Immature natural killer cell (primary cell): ENCODE results near the gene PHTF1. TPM values are rescaled to one million over a fixed set of nuclear protein-coding genes. Genes with fewer than 3 reads are reported as not detected.
"Not testable (repeated sequence)": the region's sequence is repeated elsewhere in the genome, so short reads cannot be mapped to it uniquely, and the experiment has no call there.

Source experiments
- DNase-seq, 3 donors: peaks; one replicate each; pipeline ENCODE4 v3.0.0; 2022; ENCODE audit warnings: mixed read lengths in 1 of 3
- H3K27ac Mint-ChIP-seq, 6 donors: one replicate each; pipeline ENCODE4 v1.8.0; 2020; ENCODE audit warnings: mixed read lengths in 6 of 6, mild to moderate bottlenecking in 5 of 6, inconsistent platforms in 4 of 6, moderate library complexity in 3 of 6
- H3K27me3 Mint-ChIP-seq, 3 donors: one replicate each; pipeline ENCODE4 v1.8.0; 2020 to 2021; ENCODE audit warnings: low read depth in 3 of 3, mild to moderate bottlenecking in 3 of 3, mixed read lengths in 3 of 3, moderate library complexity in 3 of 3, inconsistent platforms in 1 of 3
- H3K36me3 Mint-ChIP-seq, 3 donors: one replicate each; pipeline ENCODE4 v1.8.0; 2020; ENCODE audit warnings: mixed read lengths in 3 of 3, inconsistent platforms in 2 of 3, mild to moderate bottlenecking in 2 of 3
- H3K4me1 Mint-ChIP-seq, 2 donors: one replicate each; pipeline ENCODE4 v1.8.0; 2020; ENCODE audit warnings: inconsistent platforms in 2 of 2, mild to moderate bottlenecking in 2 of 2, mixed read lengths in 2 of 2, moderate library complexity in 1 of 2
- H3K4me3 Mint-ChIP-seq, 5 donors: one replicate each; pipeline ENCODE4 v1.8.0; 2020; ENCODE audit warnings: mild to moderate bottlenecking in 5 of 5, mixed read lengths in 5 of 5, inconsistent platforms in 3 of 5, moderate library complexity in 3 of 5
- H3K9me3 Mint-ChIP-seq, 6 donors: one replicate each; pipeline ENCODE4 v1.8.0; 2020; ENCODE audit warnings: mild to moderate bottlenecking in 6 of 6, mixed read lengths in 6 of 6, inconsistent platforms in 4 of 6, moderate library complexity in 3 of 6
- polyA plus RNA-seq, 3 donors: library from polyadenylated mRNA; unstranded; fragments of 300-500 nt; fragmentation: Illumina TruSeq; gene quantifications; one replicate each; pipeline ENCODE4 v1.2.3, GENCODE V29; 2021

The PHTF1 gene
- polyA plus RNA-seq, 3 donors from 2014 or later = 18.5 to 37.6 (median 28.1) TPM

DNA sequence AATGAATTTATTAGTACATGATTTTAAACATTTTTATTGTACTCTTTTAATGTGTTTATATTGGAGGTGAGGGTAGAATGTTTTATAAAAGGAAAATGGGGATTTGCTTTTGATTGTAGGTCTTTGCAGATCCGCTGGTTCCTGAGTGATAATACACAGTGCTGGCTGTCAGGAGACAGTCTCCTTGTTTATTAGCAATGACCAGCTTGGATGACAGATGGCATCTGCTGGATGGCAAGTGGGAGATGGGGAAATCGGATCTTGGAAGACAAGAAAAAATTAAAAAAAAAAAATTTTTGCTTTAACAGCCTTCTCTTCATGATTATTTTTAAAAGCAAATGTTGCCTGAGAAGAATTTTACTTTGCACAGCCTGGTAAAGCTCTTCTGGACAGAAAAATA lies 4.4 kb upstream of the PHTF1 start:
- DNase-seq = no peak
- Mint-ChIP-seq H3K27ac (no peak overlapping the region), H3K36me3 (peaks cover 11 to 26% (median 25%) of the 10 kb centered on the region in 3 donors), H3K4me3 (no peak overlapping the region), H3K4me1 (peaks cover 9 to 12% of the 10 kb centered on the region in 2 donors), H3K27me3 (peaks cover 6 to 10% (median 7%) of the 10 kb centered on the region in 3 donors), H3K9me3 (no peaks in the 10 kb centered on the region)

DNA sequence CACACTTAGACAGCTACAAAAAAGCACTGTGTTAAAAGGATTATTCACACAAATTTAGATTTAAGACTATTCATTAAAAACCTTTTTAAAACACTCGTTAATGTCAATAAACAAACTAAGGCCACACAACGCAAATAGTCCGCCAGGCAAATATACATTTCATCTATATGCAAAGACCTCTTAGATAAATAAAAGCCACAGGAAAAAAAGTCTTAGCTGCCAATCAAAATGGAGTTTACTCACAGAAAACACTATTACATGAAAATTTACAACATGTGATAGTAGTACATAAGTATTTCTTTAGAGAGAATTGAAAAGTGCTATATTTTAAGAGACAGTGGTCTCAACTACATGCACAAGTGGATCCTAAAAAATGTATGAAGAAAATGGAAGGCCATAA lies 2.7 kb upstream of the PHTF1 start:
- H3K27ac Mint-ChIP-seq = peak overlapping the region in 4 of 6 donors; percentile 8 to 51 (median 39)
- H3K4me3 Mint-ChIP-seq = peak overlapping the region in 1 of 5 donors; percentile 29
- H3K36me3 Mint-ChIP-seq = peaks cover 6 to 15% (median 13%) of the 10 kb centered on the region in 3 donors
- no peak for DNase-seq
- H3K9me3 Mint-ChIP-seq = no peaks in the 10 kb centered on the region
- H3K4me1 Mint-ChIP-seq = peaks cover 24 to 28% of the 10 kb centered on the region in 2 donors
- H3K27me3 Mint-ChIP-seq = peaks cover 6 to 15% (median 9%) of the 10 kb centered on the region in 3 donors

DNA sequence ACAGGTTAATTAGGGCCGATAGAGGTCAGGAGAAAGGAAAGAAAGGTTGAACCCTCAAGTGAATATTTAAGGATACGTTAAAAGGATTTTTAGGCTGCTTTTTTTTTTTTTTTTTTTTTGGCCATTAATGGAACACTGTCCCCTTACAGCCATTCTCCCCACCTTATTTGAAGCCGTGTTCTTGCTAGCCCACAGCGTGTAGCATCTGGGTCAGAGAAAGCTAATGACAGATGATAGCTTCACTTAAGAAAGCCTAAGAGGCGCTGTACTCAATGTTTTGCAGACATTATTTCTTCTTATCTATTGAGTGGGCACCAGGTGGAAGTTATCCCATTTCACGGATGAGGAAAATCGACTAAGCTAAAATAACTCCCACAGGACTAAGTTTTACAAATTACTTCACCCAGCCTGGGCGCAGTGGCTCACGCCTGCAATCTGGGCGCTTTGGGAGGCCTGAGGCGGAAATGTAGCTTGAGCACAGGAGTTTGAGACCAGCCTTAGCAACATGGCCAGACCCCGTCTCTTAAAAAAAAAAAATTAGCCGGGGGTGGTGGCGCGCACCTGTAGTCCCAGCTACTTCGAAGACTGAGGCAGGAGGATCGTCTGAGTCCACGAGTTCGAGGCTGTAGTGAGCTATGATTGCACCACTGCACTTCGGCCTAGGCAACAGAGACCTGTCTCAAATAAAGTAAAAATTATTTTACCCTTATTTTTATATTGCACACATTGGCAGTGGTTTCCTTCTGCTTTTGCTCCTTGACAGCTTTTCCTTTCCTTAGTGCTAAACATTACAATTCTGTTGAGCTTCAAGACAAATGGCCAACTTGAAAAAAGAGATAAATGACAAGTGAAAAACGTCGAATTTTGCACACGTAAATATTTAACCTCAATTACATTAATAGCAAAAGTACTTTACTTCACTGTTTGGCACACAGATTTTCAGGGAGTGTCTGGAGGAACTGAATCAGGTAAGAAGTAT lies 1.1 kb upstream of the PHTF1 start:
- Mint-ChIP-seq H3K27ac (peak overlapping the region; percentile 96 to 100 (median 99)), H3K4me1 (peaks cover 37 to 43% of the 10 kb centered on the region in 2 donors), H3K9me3 (no peaks in the 10 kb centered on the region), H3K4me3 (peak overlapping the region; percentile 93 to 97 (median 96)), H3K27me3 (peaks cover 6 to 15% (median 9%) of the 10 kb centered on the region in 3 donors), H3K36me3 (peaks cover 7 to 8% (median 8%) of the 10 kb centered on the region in 3 donors)
- no peak for DNase-seq

DNA sequence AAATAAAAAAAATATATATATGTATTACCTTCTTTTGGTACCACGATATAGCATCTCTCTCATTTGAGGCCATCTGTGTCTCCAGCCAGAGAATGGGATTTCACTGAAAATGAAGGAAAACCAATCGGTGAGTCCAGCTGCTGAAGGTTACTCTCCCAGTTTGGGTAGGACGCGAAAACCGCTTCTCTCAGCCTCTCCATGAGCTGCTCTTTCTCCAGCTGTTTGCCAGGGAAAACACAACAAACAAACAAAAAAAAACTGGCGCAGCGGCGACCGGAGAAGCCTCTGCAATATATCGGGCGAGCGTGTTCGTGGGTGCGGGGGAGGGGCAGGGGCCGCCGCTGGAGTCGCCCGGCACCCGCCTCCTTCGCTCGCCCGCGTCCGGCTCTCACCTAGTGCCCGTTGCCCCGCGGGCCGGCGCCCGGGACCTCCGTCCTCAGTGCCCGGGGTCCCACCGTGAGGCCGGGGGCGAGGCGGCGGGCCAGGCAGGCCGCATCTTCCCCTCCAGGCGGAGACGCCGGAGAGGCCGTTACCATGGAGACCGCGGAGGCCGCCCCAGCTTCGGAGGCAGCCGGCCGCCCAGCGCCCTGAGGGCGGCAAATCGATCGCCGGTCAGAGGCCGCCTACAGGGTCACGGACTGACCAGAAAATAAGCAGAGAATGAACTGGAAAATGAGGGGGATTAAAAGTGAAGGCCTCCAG lies 504 bp downstream of the PHTF1 start:
- Mint-ChIP-seq H3K36me3 (peaks cover 4 to 15% (median 11%) of the 10 kb centered on the region in 3 donors), H3K4me3 (peak overlapping the region; percentile 93 to 97 (median 96)), H3K4me1 (peaks cover 38 to 47% of the 10 kb centered on the region in 2 donors), H3K27ac (peak overlapping the region; percentile 95 to 99 (median 98)), H3K9me3 (no peaks in the 10 kb centered on the region), H3K27me3 (peaks cover 6 to 15% (median 9%) of the 10 kb centered on the region in 3 donors)
- DNase-seq = peak; percentile 69 to 74 (median 72)

DNA sequence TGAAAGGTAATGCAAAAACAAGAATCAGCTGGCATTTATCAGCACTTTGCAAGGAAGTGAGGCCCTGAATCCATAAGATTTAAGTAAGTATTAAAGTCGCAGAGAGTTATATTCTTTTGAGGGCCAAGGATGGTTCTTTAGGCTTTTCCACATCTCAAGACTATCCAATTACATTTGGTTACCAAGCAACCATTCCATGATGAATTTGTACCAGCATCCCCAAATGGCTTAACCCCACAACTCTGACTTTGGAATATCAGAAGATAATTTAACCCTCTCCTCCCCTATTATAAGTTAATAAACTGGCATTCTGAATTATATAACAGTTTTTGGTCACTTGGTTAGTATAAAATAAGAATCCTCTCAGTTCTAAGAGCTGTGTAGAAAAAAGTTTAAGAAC lies 2.8 kb downstream of the PHTF1 start:
- H3K9me3 Mint-ChIP-seq = no peaks in the 10 kb centered on the region
- H3K27me3 Mint-ChIP-seq = peaks cover 6 to 14% (median 9%) of the 10 kb centered on the region in 3 donors
- peak overlapping the region; percentile 15 to 96 (median 35) for H3K4me3 Mint-ChIP-seq
- peaks cover 7 to 16% (median 13%) of the 10 kb centered on the region in 3 donors for H3K36me3 Mint-ChIP-seq
- H3K27ac Mint-ChIP-seq = peak overlapping the region in 2 of 6 donors; percentile 29 to 40
- no peak for DNase-seq
- H3K4me1 Mint-ChIP-seq = peaks cover 38 to 53% of the 10 kb centered on the region in 2 donors

DNA sequence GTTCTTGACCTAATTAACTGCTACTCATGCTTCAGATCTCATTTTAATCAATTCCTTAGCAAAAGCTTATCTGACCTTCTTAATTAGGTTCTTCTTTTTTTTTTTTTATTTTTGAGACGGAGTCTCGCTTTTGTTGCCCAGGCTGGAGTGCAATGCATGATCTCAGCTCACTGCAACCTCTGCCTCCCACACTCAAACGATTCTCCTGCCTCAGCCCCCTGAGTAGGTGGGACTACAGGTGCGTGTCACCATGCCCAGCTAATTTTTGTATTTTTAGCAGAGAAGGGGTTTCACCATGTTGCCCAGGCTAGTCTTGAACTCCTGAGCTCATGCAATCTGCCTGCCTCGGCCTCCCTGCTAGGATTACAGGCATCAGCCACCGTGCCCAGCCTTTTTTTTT lies 6.0 kb downstream of the PHTF1 start:
- H3K9me3 Mint-ChIP-seq, H3K4me3 Mint-ChIP-seq, H3K27me3 Mint-ChIP-seq, H3K27ac Mint-ChIP-seq, DNase-seq: not testable (repeated sequence)
- Mint-ChIP-seq H3K36me3 (peaks cover 7 to 26% (median 13%) of the 10 kb centered on the region in 3 donors), H3K4me1 (peaks cover 27 to 40% of the 10 kb centered on the region in 2 donors)

DNA sequence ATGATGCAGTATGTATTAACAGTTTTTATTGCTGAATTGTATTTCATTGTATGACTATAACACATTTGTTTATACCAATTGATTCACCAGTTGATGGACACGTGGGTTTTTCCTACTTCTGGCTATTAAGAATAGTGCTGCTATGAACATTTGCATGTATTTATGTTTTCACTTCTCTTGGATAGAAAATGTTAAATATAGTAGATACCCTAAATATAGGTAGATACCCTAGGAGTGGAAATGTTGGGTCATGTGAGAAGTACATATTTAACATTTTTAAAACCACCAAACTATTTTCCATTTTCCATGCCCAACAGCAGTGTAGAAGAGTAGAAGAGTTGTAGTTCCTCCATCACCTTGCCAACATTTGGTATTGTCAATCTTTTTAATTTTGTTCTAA lies 7.8 kb downstream of the PHTF1 start:
- Mint-ChIP-seq H3K27ac (no peak overlapping the region), H3K4me3 (no peak overlapping the region), H3K36me3 (peaks cover 12 to 32% (median 13%) of the 10 kb centered on the region in 3 donors), H3K4me1 (peaks cover 11 to 23% of the 10 kb centered on the region in 2 donors), H3K9me3 (no peaks in the 10 kb centered on the region), H3K27me3 (no peaks in the 10 kb centered on the region)
- DNase-seq = no peak

DNA sequence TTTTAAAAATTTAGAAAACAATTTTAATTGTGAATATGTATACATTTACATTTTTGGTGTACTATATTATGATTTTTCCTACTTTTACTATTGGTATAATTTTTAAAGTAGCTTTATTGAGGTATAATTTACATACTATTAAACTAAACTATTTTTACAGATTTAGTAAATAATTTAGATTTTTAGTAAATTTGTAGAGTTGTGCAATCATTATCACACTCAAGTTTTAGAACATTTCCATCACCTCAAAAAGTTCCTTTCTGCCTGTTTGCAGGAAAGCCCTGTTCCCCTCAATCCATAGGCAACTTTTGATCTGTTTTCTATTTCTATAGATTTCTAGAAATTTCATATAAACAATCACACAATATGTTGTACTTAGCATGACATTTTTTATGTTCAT lies 8.2 kb downstream of the PHTF1 start:
- peaks cover 12 to 32% (median 13%) of the 10 kb centered on the region in 3 donors for H3K36me3 Mint-ChIP-seq
- peaks cover 7 to 19% of the 10 kb centered on the region in 2 donors for H3K4me1 Mint-ChIP-seq
- no peak for DNase-seq
- H3K4me3 Mint-ChIP-seq = no peak overlapping the region
- no peaks in the 10 kb centered on the region for H3K27me3 Mint-ChIP-seq
- H3K9me3 Mint-ChIP-seq = no peaks in the 10 kb centered on the region
- no peak overlapping the region for H3K27ac Mint-ChIP-seq

DNA sequence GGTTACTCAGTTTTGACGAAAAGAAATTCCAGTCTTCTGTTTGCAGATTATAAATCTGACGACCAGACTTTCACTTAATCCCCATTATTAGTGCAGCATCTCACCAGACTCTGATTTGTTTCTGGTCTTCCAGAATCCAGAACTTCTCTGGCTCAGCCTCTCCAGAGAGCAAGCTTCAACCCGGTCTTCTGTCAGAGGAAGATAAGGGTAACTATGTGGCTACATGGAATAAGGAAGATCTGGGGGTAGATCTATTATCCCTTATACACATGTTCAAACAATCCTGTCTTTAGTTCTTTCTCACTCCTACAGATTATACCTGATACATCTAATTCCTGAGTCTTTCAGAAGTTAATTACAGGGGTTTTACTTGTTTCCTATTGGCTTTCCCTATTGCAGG lies 9.9 kb downstream of the PHTF1 start:
- Mint-ChIP-seq H3K27ac (peak overlapping the region in 1 of 6 donors; percentile 11), H3K27me3 (no peaks in the 10 kb centered on the region), H3K4me1 (peaks cover 0 to 7% of the 10 kb centered on the region in 2 donors), H3K4me3 (no peak overlapping the region), H3K9me3 (no peaks in the 10 kb centered on the region), H3K36me3 (peaks cover 7 to 24% (median 8%) of the 10 kb centered on the region in 3 donors)
- DNase-seq = no peak

DNA sequence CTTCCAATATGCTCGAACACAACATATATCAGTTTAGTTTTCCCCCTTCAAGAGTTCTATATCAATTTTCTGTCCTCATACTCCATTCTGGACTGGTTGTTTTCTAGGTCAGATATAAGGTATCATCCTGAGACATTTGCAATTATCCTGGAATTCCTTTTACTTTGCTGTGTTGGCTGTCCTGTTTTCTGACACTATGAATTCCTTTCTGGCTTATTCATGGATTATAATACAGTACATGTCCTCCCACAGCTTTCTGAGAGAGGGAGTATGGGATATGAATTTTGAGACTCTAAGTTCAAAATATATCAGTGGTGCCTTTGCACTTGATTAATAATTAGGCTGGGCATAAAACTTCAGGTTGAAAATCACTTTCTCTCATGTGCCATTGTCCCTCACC lies 11.9 kb downstream of the PHTF1 start:
- peak overlapping the region in 1 of 6 donors; percentile 9 for H3K27ac Mint-ChIP-seq
- H3K4me3 Mint-ChIP-seq = no peak overlapping the region
- H3K4me1 Mint-ChIP-seq = peaks cover 0 to 16% of the 10 kb centered on the region in 2 donors
- no peaks in the 10 kb centered on the region for H3K27me3 Mint-ChIP-seq
- no peaks in the 10 kb centered on the region for H3K9me3 Mint-ChIP-seq
- peaks cover 5 to 19% (median 5%) of the 10 kb centered on the region in 3 donors for H3K36me3 Mint-ChIP-seq
- DNase-seq = no peak

DNA sequence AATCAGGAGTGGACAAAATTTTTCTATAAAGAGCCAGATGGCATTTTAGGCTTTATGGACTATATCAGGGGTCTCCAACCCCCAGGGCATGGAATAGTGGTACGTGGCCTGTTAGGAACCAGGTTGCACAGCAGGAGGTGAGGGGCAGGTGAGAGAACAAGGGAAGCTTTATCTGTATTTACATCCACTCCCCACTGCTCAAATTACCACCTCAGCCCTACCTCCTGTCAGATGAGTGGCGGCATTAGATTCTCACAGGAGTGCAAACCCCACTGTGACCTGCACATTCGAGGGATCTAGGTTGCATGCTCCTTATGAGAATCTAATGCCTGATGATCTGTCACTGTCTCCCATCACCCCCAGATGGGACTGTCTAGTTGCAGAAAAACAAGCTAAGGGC lies 13.9 kb downstream of the PHTF1 start:
- Mint-ChIP-seq H3K4me1 (peaks cover 0 to 9% of the 10 kb centered on the region in 2 donors), H3K27me3 (no peaks in the 10 kb centered on the region), H3K4me3 (no peak overlapping the region), H3K27ac (no peak overlapping the region), H3K36me3 (peaks cover 0 to 19% (median 5%) of the 10 kb centered on the region in 3 donors), H3K9me3 (no peaks in the 10 kb centered on the region)
- DNase-seq = no peak

DNA sequence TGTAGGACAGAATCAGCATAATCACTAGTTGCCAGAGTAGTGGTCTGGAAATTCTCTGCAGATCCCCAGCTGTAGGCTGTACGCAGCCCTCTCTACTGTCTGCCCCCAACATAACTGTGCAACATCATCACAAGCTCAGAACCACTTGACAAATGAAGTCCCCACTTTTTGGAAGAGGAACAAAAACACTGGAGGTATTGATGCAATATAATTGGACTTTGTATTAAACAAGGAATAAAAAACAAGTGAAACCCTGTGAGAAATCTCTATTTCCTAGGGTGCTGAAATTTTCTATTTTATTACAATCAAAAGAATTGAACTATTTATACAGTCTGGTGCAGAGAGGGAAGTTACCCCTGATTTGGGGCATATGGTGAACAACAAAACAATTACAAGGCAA lies 15.2 kb downstream of the PHTF1 start:
- no peak overlapping the region for H3K4me3 Mint-ChIP-seq
- no peak for DNase-seq
- H3K36me3 Mint-ChIP-seq = peaks cover 0 to 14% (median 5%) of the 10 kb centered on the region in 3 donors
- peaks cover 0 to 9% of the 10 kb centered on the region in 2 donors for H3K4me1 Mint-ChIP-seq
- no peaks in the 10 kb centered on the region for H3K9me3 Mint-ChIP-seq
- no peaks in the 10 kb centered on the region for H3K27me3 Mint-ChIP-seq
- H3K27ac Mint-ChIP-seq = peak overlapping the region in 4 of 6 donors; percentile 20 to 71 (median 54)

DNA sequence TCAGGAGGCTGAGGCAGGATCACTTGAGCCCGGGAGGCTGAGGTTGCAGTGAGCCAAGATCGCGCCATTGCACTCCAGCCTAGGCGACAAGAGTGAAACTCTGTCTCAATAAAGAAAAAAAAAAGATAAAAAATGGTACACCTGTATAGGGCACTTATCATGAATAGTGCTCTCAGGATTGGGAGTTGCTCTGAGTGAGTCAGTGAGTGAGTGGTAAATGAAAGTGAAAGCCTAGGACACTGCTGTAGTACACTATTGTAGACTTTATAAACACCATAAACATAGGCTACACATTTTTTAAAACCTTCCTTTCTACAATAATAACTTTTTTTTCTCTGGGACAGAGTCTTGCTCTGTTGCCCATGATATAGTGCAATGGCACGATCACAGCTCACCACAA lies 16.8 kb downstream of the PHTF1 start:
- Mint-ChIP-seq H3K27me3 (no peaks in the 10 kb centered on the region), H3K27ac (peak overlapping the region; percentile 10 to 73 (median 65)), H3K9me3 (no peaks in the 10 kb centered on the region), H3K36me3 (peaks cover 3 to 14% (median 5%) of the 10 kb centered on the region in 3 donors), H3K4me1 (peaks cover 0 to 9% of the 10 kb centered on the region in 2 donors), H3K4me3 (peak overlapping the region in 1 of 5 donors; percentile 41)
- DNase-seq = no peak
